ENCODE results near the gene SPG11. TPM values are rescaled to one million over a fixed set of nuclear protein-coding genes. Genes with fewer than 3 reads are reported as not detected.
A peak's percentile ranks its signal among the peaks of the same experiment; 100 is the strongest.

SPG11 gene
- total and polyA plus RNA-seq, 4 donors, result 39.2 to 119 (median 64.3) TPM

DNA sequence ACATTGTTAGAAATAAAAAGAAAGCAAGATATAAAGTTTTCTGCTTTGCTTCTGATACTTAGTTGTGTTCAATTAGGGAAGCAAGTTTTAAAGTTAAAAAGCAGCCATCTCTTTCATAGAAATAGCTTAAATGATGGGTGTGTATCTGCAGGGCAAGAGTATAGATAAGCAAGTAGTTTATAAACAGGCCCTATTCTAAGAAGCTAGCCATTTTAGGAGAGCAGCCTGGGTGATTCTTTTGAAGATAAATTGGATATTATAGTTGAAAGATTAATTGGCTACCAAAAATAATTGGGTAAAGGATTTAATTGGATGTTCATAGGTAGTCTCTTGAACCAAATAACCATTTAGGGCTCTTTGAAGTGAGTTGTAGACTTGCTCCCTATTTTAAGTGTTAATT, 120.9 kb downstream of the SPG11 start:
- no peak for ATAC-seq (ENCODE audit: insufficient read depth, low FRiP score)
- Histone ChIP-seq H3K4me3 (no peak overlapping the region), H3K9ac (ENCODE audit: insufficient read depth in 1 of 2, low read length in 2 of 2) (no peak overlapping the region), H3K4me1 (ENCODE audit: control insufficient read depth in 5 of 5, insufficient read depth in 5 of 5, low read length in 5 of 5) (peaks cover 0 to 28% (median 5%) of the 10 kb centered on the region in 5 donors), H3K9me3 (ENCODE audit: control insufficient read depth in 4 of 4, insufficient read depth in 3 of 4, low read length in 3 of 4) (no peaks in the 10 kb centered on the region), H3K27ac (ENCODE audit: low read depth in 1 of 2, low read length in 1 of 2) (no peak overlapping the region), H3K36me3 (ENCODE audit: control insufficient read depth in 4 of 4, insufficient read depth in 4 of 4, low read length in 4 of 4) (peaks cover 0 to 12% (median 2%) of the 10 kb centered on the region in 4 donors), H3K27me3 (ENCODE audit: control insufficient read depth in 3 of 3, insufficient read depth in 3 of 3, low read length in 2 of 3) (no peaks in the 10 kb centered on the region)
- no peak for TF ChIP-seq CTCF (IDR thresholded peaks at IDR 0.05; ENCODE audit: control extremely low read depth, extremely low read depth)
- no peak for DNase-seq

DNA sequence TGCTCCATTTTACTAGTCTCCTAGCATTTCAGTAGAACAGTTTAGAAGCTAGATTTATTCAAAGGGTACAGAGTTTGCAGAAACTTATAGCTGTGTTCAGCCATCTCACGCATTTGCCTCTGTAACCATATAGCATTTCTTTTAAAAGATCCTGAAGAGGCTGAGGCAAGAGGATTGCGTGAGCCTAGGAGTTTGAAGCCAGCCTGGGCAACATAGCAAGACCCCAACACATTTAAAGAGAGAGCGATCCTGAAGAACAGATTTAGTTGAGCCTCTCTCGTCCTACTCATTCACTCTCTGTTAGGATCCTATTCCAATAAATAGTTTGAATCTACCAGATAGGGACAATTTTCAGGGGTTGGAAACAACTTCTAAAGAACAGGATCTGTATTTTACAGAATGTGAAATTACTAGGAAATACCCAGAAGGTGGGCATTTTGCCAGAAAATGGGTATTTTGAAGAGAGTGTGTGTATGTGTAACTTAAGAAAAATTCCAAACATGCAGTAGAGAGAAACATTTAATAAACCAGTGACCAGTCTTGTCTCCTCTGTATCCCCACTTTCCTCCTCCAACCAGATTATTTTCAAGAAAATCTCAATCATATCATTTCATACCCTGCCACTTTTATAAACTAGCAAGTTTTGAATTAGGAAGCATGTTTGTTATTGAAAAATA, 122.0 kb downstream of the SPG11 start:
- WGBS, 2 donors, result 91 to 97% methylated on average over 4 of the region's 4 CpGs
- Histone ChIP-seq H3K4me3 (no peak overlapping the region), H3K27me3 (ENCODE audit: control insufficient read depth in 3 of 3, insufficient read depth in 3 of 3, low read length in 2 of 3) (no peaks in the 10 kb centered on the region), H3K9me3 (ENCODE audit: control insufficient read depth in 4 of 4, insufficient read depth in 3 of 4, low read length in 3 of 4) (no peaks in the 10 kb centered on the region), H3K9ac (ENCODE audit: insufficient read depth in 1 of 2, low read length in 2 of 2) (peak overlapping the region in 1 of 2 donors; percentile 23), H3K27ac (ENCODE audit: low read depth in 1 of 2, low read length in 1 of 2) (peak overlapping the region in 1 of 2 donors; percentile 57), H3K36me3 (ENCODE audit: control insufficient read depth in 4 of 4, insufficient read depth in 4 of 4, low read length in 4 of 4) (peaks cover 0 to 12% (median 2%) of the 10 kb centered on the region in 4 donors), H3K4me1 (ENCODE audit: control insufficient read depth in 5 of 5, insufficient read depth in 5 of 5, low read length in 5 of 5) (peaks cover 0 to 28% (median 5%) of the 10 kb centered on the region in 5 donors)
- DNase-seq, result peak in 1 of 3 donors; percentile 25
- ATAC-seq (ENCODE audit: insufficient read depth, low FRiP score), result no peak
- TF ChIP-seq CTCF (IDR thresholded peaks at IDR 0.05; ENCODE audit: control extremely low read depth, extremely low read depth), result no peak

GRCh38 chr15:44537735-44538240, 125.7 kb downstream of the SPG11 start:
- Histone ChIP-seq H3K27me3 (ENCODE audit: control insufficient read depth in 3 of 3, insufficient read depth in 3 of 3, low read length in 2 of 3) (no peaks in the 10 kb centered on the region), H3K9ac (ENCODE audit: insufficient read depth in 1 of 2, low read length in 2 of 2) (peak overlapping the region; percentile 63 to 82), H3K4me1 (ENCODE audit: control insufficient read depth in 5 of 5, insufficient read depth in 5 of 5, low read length in 5 of 5) (peaks cover 0 to 23% (median 5%) of the 10 kb centered on the region in 5 donors), H3K4me3 (peak overlapping the region; percentile 86), H3K9me3 (ENCODE audit: control insufficient read depth in 4 of 4, insufficient read depth in 3 of 4, low read length in 3 of 4) (no peaks in the 10 kb centered on the region), H3K36me3 (ENCODE audit: control insufficient read depth in 4 of 4, insufficient read depth in 4 of 4, low read length in 4 of 4) (peaks cover 0 to 12% (median 2%) of the 10 kb centered on the region in 4 donors), H3K27ac (ENCODE audit: low read depth in 1 of 2, low read length in 1 of 2) (peak overlapping the region; percentile 95 to 96)
- DNase-seq, result peak in 2 of 3 donors; percentile 59 to 63
- TF ChIP-seq CTCF (IDR thresholded peaks at IDR 0.05; ENCODE audit: control extremely low read depth, extremely low read depth), result no peak
- ATAC-seq (ENCODE audit: insufficient read depth, low FRiP score), result no peak
- WGBS, 2 donors, result 9% methylated on average over 13 of the region's 13 CpGs

All from lung (tissue), 12 donors.